GM12878 (cell line): ENCODE data around the gene MAP3K5.

Experiments used
- CREB1 ChIP-seq: IDR thresholded peaks from 2 replicates; pipeline ENCODE4 v1.6.1; 2012; ENCODE audit warnings: low read depth, mild to moderate bottlenecking, inconsistent platforms
- EP300 ChIP-seq, 2 experiments: fragments of 150-350 bp in 1 of 2; IDR thresholded peaks; 2 replicates each; pipeline ENCODE4 v1.6.1; 2011 to 2012; ENCODE audit warnings: low read depth in 2 of 2, low read length in 2 of 2, borderline replicate concordance in 1 of 2, improper control_type of control experiment in 1 of 2, inconsistent platforms in 1 of 2; ENCODE audit not compliant: control insufficient read depth in 1 of 2
- EZH2 ChIP-seq: IDR thresholded peaks from 2 replicates; pipeline ENCODE4 v1.6.1; 2012; ENCODE audit warnings: low read depth, mild to moderate bottlenecking, control low read depth, inconsistent platforms, low read length, borderline replicate concordance; ENCODE audit not compliant: control insufficient read depth
- IKZF1 ChIP-seq: fragments of 450-650 bp; conservative IDR thresholded peaks from 2 replicates; pipeline ENCODE4 v1.6.1; 2017; ENCODE audit warnings: antibody characterized with exemption, mild to moderate bottlenecking
- MEF2A ChIP-seq: IDR thresholded peaks from 2 replicates; pipeline ENCODE4 v1.6.1; 2011; ENCODE audit warnings: low read depth, mild to moderate bottlenecking, low read length, moderate library complexity; ENCODE audit not compliant: insufficient read depth
- POLR2A ChIP-seq: IDR thresholded peaks from 2 replicates; pipeline ENCODE4 v1.6.1; 2011; ENCODE audit warnings: low read depth, mild to moderate bottlenecking, low read length
- POLR2AphosphoS5 ChIP-seq: IDR thresholded peaks from 2 replicates; pipeline ENCODE4 v1.6.1; 2011; ENCODE audit warnings: mild to moderate bottlenecking, low read length, inconsistent platforms
- TF ChIP-seq, protein P1 (sequence below), 3 experiments: IDR thresholded peaks in 2 of 3; conservative IDR thresholded peaks in 1 of 3; 2 replicates each; pipeline ENCODE4 v1.5.1; 2011; ENCODE audit warnings: low read depth in 3 of 3, low read length in 3 of 3, mild to moderate bottlenecking in 3 of 3, control low read depth in 2 of 3, moderate library complexity in 2 of 3, inconsistent platforms in 1 of 3, mixed read lengths in 1 of 3; ENCODE audit not compliant: control insufficient read depth in 2 of 3, insufficient read depth in 1 of 3; ENCODE audit errors: extremely low read depth in 1 of 3
- TF ChIP-seq, protein P2 (sequence below): IDR thresholded peaks from 2 replicates; pipeline ENCODE4 v1.6.1; 2012; ENCODE audit warnings: low read depth, low read length, improper control_type of control experiment
- TF ChIP-seq, protein P3 (sequence below): IDR thresholded peaks from 2 replicates; pipeline ENCODE4 v1.6.1; 2011; ENCODE audit warnings: low read depth, low read length, improper control_type of control experiment, borderline replicate concordance
- TF ChIP-seq, protein P4 (sequence below): fragments of 450-650 bp; formaldehyde crosslinking; IDR thresholded peaks from 2 replicates; pipeline ENCODE4 v1.4.0; 2020; ENCODE audit warnings: mild to moderate bottlenecking, moderate library complexity

DNA sequence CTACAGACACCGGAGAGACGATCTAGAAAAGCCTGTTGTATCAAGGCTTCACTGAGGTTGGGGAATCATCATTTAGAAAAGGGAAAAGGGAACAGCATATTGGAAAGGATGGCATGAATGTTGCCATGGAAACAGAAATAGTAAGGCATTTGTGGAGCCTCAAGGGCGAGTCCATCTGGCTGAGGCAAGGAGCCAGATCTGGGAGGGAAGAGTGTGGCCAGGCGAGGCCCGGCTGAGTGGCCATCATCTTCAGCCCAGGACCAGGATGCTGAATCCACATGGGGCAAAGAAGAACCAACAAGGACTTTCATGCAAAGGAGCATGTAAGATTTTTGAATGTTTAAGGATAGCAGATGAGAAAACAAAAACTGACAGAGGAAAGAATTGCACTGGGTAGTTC is 85.8 kb downstream of the MAP3K5 start:
- no peak for TF ChIP-seq EP300 (IDR thresholded peaks at IDR 0.05; ENCODE audit: borderline replicate concordance in 1 of 2, control insufficient read depth in 1 of 2, low read depth in 2 of 2, low read length in 2 of 2)
- no peak for TF ChIP-seq POLR2AphosphoS5
- no peak for TF ChIP-seq MEF2A
- TF ChIP-seq, protein P1, sequence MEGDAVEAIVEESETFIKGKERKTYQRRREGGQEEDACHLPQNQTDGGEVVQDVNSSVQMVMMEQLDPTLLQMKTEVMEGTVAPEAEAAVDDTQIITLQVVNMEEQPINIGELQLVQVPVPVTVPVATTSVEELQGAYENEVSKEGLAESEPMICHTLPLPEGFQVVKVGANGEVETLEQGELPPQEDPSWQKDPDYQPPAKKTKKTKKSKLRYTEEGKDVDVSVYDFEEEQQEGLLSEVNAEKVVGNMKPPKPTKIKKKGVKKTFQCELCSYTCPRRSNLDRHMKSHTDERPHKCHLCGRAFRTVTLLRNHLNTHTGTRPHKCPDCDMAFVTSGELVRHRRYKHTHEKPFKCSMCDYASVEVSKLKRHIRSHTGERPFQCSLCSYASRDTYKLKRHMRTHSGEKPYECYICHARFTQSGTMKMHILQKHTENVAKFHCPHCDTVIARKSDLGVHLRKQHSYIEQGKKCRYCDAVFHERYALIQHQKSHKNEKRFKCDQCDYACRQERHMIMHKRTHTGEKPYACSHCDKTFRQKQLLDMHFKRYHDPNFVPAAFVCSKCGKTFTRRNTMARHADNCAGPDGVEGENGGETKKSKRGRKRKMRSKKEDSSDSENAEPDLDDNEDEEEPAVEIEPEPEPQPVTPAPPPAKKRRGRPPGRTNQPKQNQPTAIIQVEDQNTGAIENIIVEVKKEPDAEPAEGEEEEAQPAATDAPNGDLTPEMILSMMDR (IDR thresholded peaks at IDR 0.05 in 2 of 3, conservative IDR thresholded peaks at IDR 0.05 in 1 of 3; ENCODE audit: control insufficient read depth in 2 of 3, extremely low read depth in 1 of 3, insufficient read depth in 1 of 3, low read depth in 3 of 3, low read length in 3 of 3), result no peak
- TF ChIP-seq, protein P2, sequence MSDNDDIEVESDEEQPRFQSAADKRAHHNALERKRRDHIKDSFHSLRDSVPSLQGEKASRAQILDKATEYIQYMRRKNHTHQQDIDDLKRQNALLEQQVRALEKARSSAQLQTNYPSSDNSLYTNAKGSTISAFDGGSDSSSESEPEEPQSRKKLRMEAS, result no peak
- TF ChIP-seq, protein P3, sequence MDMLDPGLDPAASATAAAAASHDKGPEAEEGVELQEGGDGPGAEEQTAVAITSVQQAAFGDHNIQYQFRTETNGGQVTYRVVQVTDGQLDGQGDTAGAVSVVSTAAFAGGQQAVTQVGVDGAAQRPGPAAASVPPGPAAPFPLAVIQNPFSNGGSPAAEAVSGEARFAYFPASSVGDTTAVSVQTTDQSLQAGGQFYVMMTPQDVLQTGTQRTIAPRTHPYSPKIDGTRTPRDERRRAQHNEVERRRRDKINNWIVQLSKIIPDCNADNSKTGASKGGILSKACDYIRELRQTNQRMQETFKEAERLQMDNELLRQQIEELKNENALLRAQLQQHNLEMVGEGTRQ, result no peak
- TF ChIP-seq, protein P4, sequence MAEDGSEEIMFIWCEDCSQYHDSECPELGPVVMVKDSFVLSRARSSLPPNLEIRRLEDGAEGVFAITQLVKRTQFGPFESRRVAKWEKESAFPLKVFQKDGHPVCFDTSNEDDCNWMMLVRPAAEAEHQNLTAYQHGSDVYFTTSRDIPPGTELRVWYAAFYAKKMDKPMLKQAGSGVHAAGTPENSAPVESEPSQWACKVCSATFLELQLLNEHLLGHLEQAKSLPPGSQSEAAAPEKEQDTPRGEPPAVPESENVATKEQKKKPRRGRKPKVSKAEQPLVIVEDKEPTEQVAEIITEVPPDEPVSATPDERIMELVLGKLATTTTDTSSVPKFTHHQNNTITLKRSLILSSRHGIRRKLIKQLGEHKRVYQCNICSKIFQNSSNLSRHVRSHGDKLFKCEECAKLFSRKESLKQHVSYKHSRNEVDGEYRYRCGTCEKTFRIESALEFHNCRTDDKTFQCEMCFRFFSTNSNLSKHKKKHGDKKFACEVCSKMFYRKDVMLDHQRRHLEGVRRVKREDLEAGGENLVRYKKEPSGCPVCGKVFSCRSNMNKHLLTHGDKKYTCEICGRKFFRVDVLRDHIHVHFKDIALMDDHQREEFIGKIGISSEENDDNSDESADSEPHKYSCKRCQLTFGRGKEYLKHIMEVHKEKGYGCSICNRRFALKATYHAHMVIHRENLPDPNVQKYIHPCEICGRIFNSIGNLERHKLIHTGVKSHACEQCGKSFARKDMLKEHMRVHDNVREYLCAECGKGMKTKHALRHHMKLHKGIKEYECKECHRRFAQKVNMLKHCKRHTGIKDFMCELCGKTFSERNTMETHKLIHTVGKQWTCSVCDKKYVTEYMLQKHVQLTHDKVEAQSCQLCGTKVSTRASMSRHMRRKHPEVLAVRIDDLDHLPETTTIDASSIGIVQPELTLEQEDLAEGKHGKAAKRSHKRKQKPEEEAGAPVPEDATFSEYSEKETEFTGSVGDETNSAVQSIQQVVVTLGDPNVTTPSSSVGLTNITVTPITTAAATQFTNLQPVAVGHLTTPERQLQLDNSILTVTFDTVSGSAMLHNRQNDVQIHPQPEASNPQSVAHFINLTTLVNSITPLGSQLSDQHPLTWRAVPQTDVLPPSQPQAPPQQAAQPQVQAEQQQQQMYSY, result no peak
- TF ChIP-seq EZH2, result no peak
- no peak for TF ChIP-seq POLR2A
- TF ChIP-seq CREB1, result no peak
- no peak for TF ChIP-seq IKZF1
